GM23248 (cell line): ENCODE data around the gene PTPRE.

ENCODE experiments used
- EZH2 ChIP-seq: fragments of 200-600 bp; sonication (generic); IDR thresholded peaks from 2 replicates; pipeline ENCODE4 v1.6.1; 2018; ENCODE audit warnings: antibody characterized with exemption, mild to moderate bottlenecking; ENCODE audit not compliant: insufficient read depth, poor library complexity, severe bottlenecking
- EZH2phosphoT487 ChIP-seq: fragments of 200-600 bp; sonication (generic); IDR thresholded peaks from 2 replicates; pipeline ENCODE4 v1.6.1; 2018; ENCODE audit warnings: antibody characterized with exemption, moderate library complexity, mild to moderate bottlenecking, low read depth; ENCODE audit not compliant: insufficient read depth

DNA sequence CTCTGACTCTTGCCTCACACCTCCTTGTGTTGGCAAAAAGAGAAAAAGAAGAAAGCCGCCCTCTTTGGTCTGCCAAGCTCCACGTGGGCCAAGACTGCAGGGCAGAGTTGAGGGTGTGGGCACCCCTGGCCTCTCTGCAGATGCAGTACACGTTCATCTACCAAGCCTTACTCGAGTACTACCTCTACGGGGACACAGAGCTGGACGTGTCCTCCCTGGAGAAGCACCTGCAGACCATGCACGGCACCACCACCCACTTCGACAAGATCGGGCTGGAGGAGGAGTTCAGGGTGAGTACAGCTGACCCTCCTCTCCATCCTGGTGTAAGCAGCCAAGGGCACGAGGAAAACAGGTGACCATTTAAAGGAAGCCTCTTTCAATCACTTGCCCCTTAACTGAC lies 163.3 kb downstream of the PTPRE start:
- no peak for TF ChIP-seq EZH2phosphoT487
- TF ChIP-seq EZH2: no peak
